ENCODE measurements around the gene RFWD3.

DNA sequence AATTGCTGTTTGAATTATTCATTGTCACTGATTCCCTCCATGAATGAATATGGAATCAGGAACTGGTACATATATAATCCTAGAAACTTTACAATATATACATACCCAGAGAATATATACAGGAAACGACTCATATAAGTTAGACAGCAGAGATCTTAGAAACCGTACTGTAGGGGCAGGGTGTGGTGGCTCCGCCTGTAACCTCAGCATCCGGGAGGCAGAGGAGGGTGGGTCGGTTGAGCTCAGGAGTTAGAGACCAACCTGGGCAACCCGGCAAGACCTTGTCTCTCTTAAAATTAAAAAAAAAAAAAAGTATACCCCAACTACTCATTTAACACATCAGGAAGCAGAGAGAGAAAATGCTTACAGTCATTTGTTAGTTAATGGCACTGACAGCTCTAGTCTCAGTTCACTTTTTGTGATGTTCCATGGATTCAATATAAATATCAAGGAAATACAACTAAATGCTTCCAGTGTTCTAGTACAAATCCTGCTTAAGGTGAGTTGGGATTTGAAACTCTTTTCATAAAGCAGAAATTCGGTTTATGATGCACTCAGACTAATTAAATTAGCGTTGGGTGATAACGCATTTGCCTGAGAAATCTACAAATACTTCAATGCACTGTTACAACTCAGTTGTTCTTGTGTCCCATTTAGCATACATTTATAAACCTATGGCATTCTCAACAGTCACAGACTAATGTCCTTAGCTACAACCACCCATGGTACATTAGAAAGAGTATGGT, 65.4 kb downstream of the RFWD3 start:
- no peak for TF ChIP-seq POLR2A (IDR thresholded peaks at IDR 0.05)
- TF ChIP-seq CTCF (IDR thresholded peaks at IDR 0.05) = no peak
